GM19397 (cell line): Measurements from ENCODE around the gene TMEM175.

Experiments
- ATAC-seq: cut with Tn5 transposase; IDR thresholded peaks from one replicate; pipeline ENCODE4 v1.9.1; 2021; ENCODE audit warnings: mild to moderate bottlenecking, moderate library complexity; ENCODE audit not compliant: unreplicated experiment

Gene TMEM175

GRCh38 chr4:1000686-1001260 is 68.5 kb downstream of the TMEM175 start:
- ATAC-seq = no peak

GRCh38 chr4:1001561-1002130 is 69.4 kb downstream of the TMEM175 start:
- ATAC-seq = no peak

- no peak for ATAC-seq
These were observed 69.9 kb downstream of the TMEM175 start for GRCh38 chr4:1002131-1002630.

GRCh38 chr4:1002631-1003251 is 70.5 kb downstream of the TMEM175 start:
- ATAC-seq = no peak

GRCh38 chr4:1003271-1004070 is 71.2 kb downstream of the TMEM175 start:
- ATAC-seq = no peak

GRCh38 chr4:1004071-1004418 is 71.8 kb downstream of the TMEM175 start:
- no peak for ATAC-seq

GRCh38 chr4:1004557-1005485 is 72.6 kb downstream of the TMEM175 start:
- ATAC-seq = no peak

- no peak for ATAC-seq
These were observed 74.6 kb downstream of the TMEM175 start for GRCh38 chr4:1006856-1007255.
